Jurkat, Clone E6-1 (cell line): ENCODE data around the gene CH25H.
"Not testable (repeated sequence)": the region's sequence is repeated elsewhere in the genome, so short reads cannot be mapped to it uniquely, and the experiment has no call there.

Source experiments
- DNase-seq: peaks from one replicate; pipeline ENCODE4 v3.0.0-alpha.2; 2011; ENCODE audit warnings: low read depth, low spot score
- H3K4me3 ChIP-seq: 2 replicates; pipeline ENCODE4 v1.5.1; 2011; ENCODE audit warnings: mild to moderate bottlenecking, low read length, control low read depth, moderate library complexity

Gene CH25H

GRCh38 chr10:89206402-89207180 lies 526 bp downstream of the CH25H start:
- peak overlapping the region; percentile 44 for H3K4me3 ChIP-seq
- DNase-seq: peak; percentile 76

GRCh38 chr10:89204621-89205185 lies 2.4 kb downstream of the CH25H start:
- H3K4me3 ChIP-seq: no peak overlapping the region
- DNase-seq: no peak

- H3K4me3 ChIP-seq: no peak overlapping the region
- DNase-seq: no peak
Observed at GRCh38 chr10:89203237-89203636, 3.9 kb downstream of the CH25H start.

- no peak overlapping the region for H3K4me3 ChIP-seq
- no peak for DNase-seq
Observed at GRCh38 chr10:89202033-89202425, 5.1 kb downstream of the CH25H start.

- H3K4me3 ChIP-seq: no peak overlapping the region
- no peak for DNase-seq
Observed at GRCh38 chr10:89201345-89202032, 5.6 kb downstream of the CH25H start.

GRCh38 chr10:89197473-89197872 lies 9.6 kb downstream of the CH25H start:
- H3K4me3 ChIP-seq: no peak overlapping the region
- no peak for DNase-seq

GRCh38 chr10:89191301-89191700 lies 15.8 kb downstream of the CH25H start:
- not testable (repeated sequence) for H3K4me3 ChIP-seq, DNase-seq

- no peak overlapping the region for H3K4me3 ChIP-seq
- DNase-seq: no peak
Observed at GRCh38 chr10:89189211-89189734, 17.8 kb downstream of the CH25H start.

- DNase-seq: no peak
- H3K4me3 ChIP-seq: no peak overlapping the region
Observed at GRCh38 chr10:89185658-89186057, 21.5 kb downstream of the CH25H start.

GRCh38 chr10:89184638-89185037 lies 22.5 kb downstream of the CH25H start:
- H3K4me3 ChIP-seq: no peak overlapping the region
- no peak for DNase-seq

GRCh38 chr10:89183571-89183970 lies 23.5 kb downstream of the CH25H start:
- no peak overlapping the region for H3K4me3 ChIP-seq
- no peak for DNase-seq

GRCh38 chr10:89182894-89183293 lies 24.2 kb downstream of the CH25H start:
- DNase-seq: no peak
- H3K4me3 ChIP-seq: no peak overlapping the region

GRCh38 chr10:89175816-89176215 lies 31.3 kb downstream of the CH25H start:
- no peak overlapping the region for H3K4me3 ChIP-seq
- DNase-seq: no peak

GRCh38 chr10:89173075-89173474 lies 34.0 kb downstream of the CH25H start:
- no peak for DNase-seq
- no peak overlapping the region for H3K4me3 ChIP-seq

- DNase-seq: no peak
- H3K4me3 ChIP-seq: no peak overlapping the region
Observed at GRCh38 chr10:89171996-89172395, 35.1 kb downstream of the CH25H start.

GRCh38 chr10:89171263-89171872 lies 35.7 kb downstream of the CH25H start:
- no peak for DNase-seq

GRCh38 chr10:89168354-89168900 lies 38.7 kb downstream of the CH25H start:
- DNase-seq, H3K4me3 ChIP-seq: not testable (repeated sequence)

More at GRCh38 chr10:89171263-89171872, 35.7 kb downstream of the CH25H start:
- H3K4me3 ChIP-seq: no peak overlapping the region

- no peak for DNase-seq
Observed at GRCh38 chr10:89167915-89168314, 39.2 kb downstream of the CH25H start.

GRCh38 chr10:89165923-89166322 lies 41.2 kb downstream of the CH25H start:
- H3K4me3 ChIP-seq: no peak overlapping the region
- DNase-seq: no peak

More at GRCh38 chr10:89167915-89168314, 39.2 kb downstream of the CH25H start:
- no peak overlapping the region for H3K4me3 ChIP-seq
